Loucy (cell line): Measurements from ENCODE around the gene PRR20A.

Experiments used
- EZH2phosphoT487 ChIP-seq: fragments of 200-600 bp; IDR thresholded peaks from 2 replicates; pipeline ENCODE4 v1.6.1; 2018; ENCODE audit warnings: antibody characterized with exemption, mild to moderate bottlenecking, moderate library complexity, borderline replicate concordance
- TF ChIP-seq, protein P1 (sequence below): fragments of 200-600 bp; sonication (generic); conservative IDR thresholded peaks from 2 replicates; pipeline ENCODE4 v1.5.1; 2014; ENCODE audit warnings: mild to moderate bottlenecking, antibody characterized with exemption, low read length

DNA sequence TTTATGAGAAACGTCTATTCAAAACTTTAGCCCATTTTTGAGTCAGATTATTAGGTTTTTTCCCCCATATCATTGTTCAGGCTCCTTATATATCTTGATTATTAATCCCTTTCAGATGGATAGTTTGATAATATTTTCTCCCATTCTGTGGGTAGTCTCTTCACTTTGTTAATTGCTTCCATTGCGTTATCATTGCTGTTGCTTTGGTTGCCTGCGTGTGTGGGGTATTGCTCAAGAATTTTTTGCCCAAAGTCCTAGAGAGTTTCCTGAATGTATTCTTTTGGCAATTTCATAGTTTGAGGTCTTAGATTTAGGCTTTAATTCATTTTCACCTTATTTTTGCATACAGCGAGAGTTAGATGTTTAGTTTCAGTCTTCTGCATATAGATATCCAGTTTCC is 25.8 kb upstream of the PRR20A start:
- TF ChIP-seq, protein P1, sequence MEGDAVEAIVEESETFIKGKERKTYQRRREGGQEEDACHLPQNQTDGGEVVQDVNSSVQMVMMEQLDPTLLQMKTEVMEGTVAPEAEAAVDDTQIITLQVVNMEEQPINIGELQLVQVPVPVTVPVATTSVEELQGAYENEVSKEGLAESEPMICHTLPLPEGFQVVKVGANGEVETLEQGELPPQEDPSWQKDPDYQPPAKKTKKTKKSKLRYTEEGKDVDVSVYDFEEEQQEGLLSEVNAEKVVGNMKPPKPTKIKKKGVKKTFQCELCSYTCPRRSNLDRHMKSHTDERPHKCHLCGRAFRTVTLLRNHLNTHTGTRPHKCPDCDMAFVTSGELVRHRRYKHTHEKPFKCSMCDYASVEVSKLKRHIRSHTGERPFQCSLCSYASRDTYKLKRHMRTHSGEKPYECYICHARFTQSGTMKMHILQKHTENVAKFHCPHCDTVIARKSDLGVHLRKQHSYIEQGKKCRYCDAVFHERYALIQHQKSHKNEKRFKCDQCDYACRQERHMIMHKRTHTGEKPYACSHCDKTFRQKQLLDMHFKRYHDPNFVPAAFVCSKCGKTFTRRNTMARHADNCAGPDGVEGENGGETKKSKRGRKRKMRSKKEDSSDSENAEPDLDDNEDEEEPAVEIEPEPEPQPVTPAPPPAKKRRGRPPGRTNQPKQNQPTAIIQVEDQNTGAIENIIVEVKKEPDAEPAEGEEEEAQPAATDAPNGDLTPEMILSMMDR: no peak
- TF ChIP-seq EZH2phosphoT487: no peak
